MM.1S (cell line): Measurements from ENCODE around the gene PTPRE.

ENCODE experiments used
- DNase-seq: peaks from one replicate; pipeline ENCODE4 v3.0.0-alpha.2; 2015
- H2AFZ ChIP-seq: fragments of 300-600 bp; sonication (generic); 2 replicates; pipeline ENCODE4 v1.6.0; 2016; ENCODE audit warnings: antibody characterized with exemption, low read length
- H3F3A ChIP-seq: fragments of 300-600 bp; sonication (generic); 2 replicates; pipeline ENCODE4 v1.6.1; 2016; ENCODE audit warnings: mild to moderate bottlenecking, antibody characterized with exemption, low read length, moderate library complexity, mixed read lengths; ENCODE audit not compliant: insufficient read depth
- H3K27ac ChIP-seq: fragments of 300-600 bp; sonication (generic); 2 replicates; pipeline ENCODE4 v1.5.1; 2016; ENCODE audit warnings: mild to moderate bottlenecking, low read length
- H3K27me3 ChIP-seq: fragments of 300-600 bp; sonication (generic); replicated peaks from 2 replicates; pipeline ENCODE4 v1.6.0; 2016; ENCODE audit warnings: low read length; ENCODE audit not compliant: insufficient read depth
- H3K36me3 ChIP-seq: fragments of 300-600 bp; sonication (generic); replicated peaks from 2 replicates; pipeline ENCODE4 v1.6.1; 2016; ENCODE audit warnings: mild to moderate bottlenecking, low read length, mixed read lengths; ENCODE audit not compliant: insufficient read depth
- H3K4me1 ChIP-seq: fragments of 300-600 bp; sonication (generic); 2 replicates; pipeline ENCODE4 v1.6.1; 2016; ENCODE audit warnings: low read length, mixed read lengths
- H3K4me2 ChIP-seq: fragments of 300-600 bp; sonication (generic); 2 replicates; pipeline ENCODE4 v1.6.0; 2016; ENCODE audit warnings: low read depth, low read length
- H3K4me3 ChIP-seq: fragments of 300-600 bp; sonication (generic); 2 replicates; pipeline ENCODE4 v1.5.1; 2016; ENCODE audit warnings: low read length, mixed read lengths
- H3K79me2 ChIP-seq: fragments of 300-600 bp; sonication (generic); 2 replicates; pipeline ENCODE4 v1.6.1; 2016; ENCODE audit warnings: mixed run types, low read length, mixed read lengths
- H3K9ac ChIP-seq: fragments of 300-600 bp; sonication (generic); 2 replicates; pipeline ENCODE4 v1.6.1; 2016; ENCODE audit warnings: low read length, mixed read lengths
- H3K9me2 ChIP-seq: fragments of 300-600 bp; sonication (generic); replicated peaks from 2 replicates; pipeline ENCODE4 v1.6.1; 2016; ENCODE audit warnings: mild to moderate bottlenecking, low read length, mixed read lengths; ENCODE audit not compliant: insufficient read depth
- H3K9me3 ChIP-seq: fragments of 300-600 bp; sonication (generic); replicated peaks from 2 replicates; pipeline ENCODE4 v1.6.1; 2016; ENCODE audit warnings: mild to moderate bottlenecking, low read length, mixed read lengths; ENCODE audit not compliant: insufficient read depth
- H4K20me1 ChIP-seq: fragments of 300-600 bp; sonication (generic); 2 replicates; pipeline ENCODE4 v1.6.1; 2016; ENCODE audit warnings: mild to moderate bottlenecking, low read length, moderate library complexity, mixed read lengths; ENCODE audit not compliant: insufficient read depth
- EZH2 ChIP-seq: fragments of 300-600 bp; sonication (generic); optimal IDR thresholded peaks from 2 replicates; pipeline ENCODE3; 2017; ENCODE audit warnings: low read depth, mild to moderate bottlenecking, antibody characterized with exemption, low read length, mixed read lengths
- EZH2phosphoT487 ChIP-seq: fragments of 300-600 bp; sonication (generic); IDR thresholded peaks from 2 replicates; pipeline ENCODE4 v1.6.1; 2018; ENCODE audit warnings: antibody characterized with exemption, low read length
- TF ChIP-seq, protein P1 (sequence below): fragments of 300-600 bp; sonication (generic); IDR thresholded peaks from 2 replicates; pipeline ENCODE4 v1.5.1; 2016; ENCODE audit warnings: antibody characterized with exemption, low read length, mixed read lengths

PTPRE gene

GRCh38 chr10:127886371-127887051 lies 20.4 kb upstream of the PTPRE start:
- no peak for DNase-seq

DNA sequence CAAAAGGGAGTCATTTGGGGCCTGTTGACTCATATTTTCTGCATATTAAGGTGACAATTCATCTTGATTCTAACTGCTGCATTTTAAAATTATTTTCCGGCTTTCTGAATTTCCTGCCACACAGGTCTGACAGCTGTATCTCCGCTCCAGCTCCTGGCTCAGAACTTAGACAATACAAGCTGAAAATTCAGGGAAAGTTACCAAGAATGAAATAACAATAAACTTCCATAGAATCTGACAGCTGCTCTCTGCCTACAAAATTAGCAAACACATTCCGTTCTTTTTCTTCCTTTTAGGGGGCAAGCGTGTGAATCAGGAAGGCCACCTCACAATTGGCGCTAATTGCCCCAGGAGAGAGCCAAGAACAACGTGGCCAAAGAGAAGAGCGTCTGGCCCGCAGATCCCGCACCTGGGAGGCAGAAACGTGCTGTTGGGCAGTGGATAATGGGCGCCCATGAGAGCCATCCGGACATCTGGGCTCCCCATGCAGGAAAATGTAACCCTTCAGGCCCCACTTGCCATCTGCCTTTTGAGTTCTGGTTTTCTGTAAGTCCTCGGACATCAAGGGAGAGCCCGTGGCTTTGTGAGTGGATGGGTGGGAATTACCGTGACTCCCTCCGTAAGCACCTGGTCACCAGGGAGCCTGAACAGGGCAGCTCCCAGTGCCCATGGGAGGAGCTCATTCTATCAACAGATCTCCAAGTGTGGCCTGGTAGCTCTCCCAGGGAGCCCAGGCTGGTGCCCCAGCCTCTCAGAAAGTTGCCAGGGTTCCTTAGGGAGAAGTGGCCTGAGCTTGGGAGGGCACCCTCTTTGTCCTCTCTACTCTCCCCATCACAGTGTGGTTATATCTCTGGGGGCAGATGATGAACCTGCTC lies 19.1 kb upstream of the PTPRE start:
- Histone ChIP-seq H2AFZ (no peak overlapping the region), H3K9me3 (no peaks in the 10 kb centered on the region), H3K9me2 (no peaks in the 10 kb centered on the region), H3K4me2 (no peak overlapping the region), H3K27me3 (no peaks in the 10 kb centered on the region), H3K27ac (no peak overlapping the region), H3K4me1 (no peaks in the 10 kb centered on the region), H3K36me3 (no peaks in the 10 kb centered on the region), H3F3A (no peaks in the 10 kb centered on the region), H3K79me2 (no peaks in the 10 kb centered on the region), H4K20me1 (no peaks in the 10 kb centered on the region), H3K4me3 (no peak overlapping the region), H3K9ac (no peak overlapping the region)
- TF ChIP-seq EZH2 = no peak
- TF ChIP-seq EZH2phosphoT487 = no peak
- TF ChIP-seq, protein P1, sequence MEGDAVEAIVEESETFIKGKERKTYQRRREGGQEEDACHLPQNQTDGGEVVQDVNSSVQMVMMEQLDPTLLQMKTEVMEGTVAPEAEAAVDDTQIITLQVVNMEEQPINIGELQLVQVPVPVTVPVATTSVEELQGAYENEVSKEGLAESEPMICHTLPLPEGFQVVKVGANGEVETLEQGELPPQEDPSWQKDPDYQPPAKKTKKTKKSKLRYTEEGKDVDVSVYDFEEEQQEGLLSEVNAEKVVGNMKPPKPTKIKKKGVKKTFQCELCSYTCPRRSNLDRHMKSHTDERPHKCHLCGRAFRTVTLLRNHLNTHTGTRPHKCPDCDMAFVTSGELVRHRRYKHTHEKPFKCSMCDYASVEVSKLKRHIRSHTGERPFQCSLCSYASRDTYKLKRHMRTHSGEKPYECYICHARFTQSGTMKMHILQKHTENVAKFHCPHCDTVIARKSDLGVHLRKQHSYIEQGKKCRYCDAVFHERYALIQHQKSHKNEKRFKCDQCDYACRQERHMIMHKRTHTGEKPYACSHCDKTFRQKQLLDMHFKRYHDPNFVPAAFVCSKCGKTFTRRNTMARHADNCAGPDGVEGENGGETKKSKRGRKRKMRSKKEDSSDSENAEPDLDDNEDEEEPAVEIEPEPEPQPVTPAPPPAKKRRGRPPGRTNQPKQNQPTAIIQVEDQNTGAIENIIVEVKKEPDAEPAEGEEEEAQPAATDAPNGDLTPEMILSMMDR = no peak
- DNase-seq = no peak

More at GRCh38 chr10:127886371-127887051, 20.4 kb upstream of the PTPRE start:
- no peaks in the 10 kb centered on the region for H4K20me1 ChIP-seq
- no peak overlapping the region for H2AFZ ChIP-seq
- H3K79me2 ChIP-seq = no peaks in the 10 kb centered on the region
- H3K4me3 ChIP-seq = no peak overlapping the region
- H3F3A ChIP-seq = no peaks in the 10 kb centered on the region
- H3K36me3 ChIP-seq = no peaks in the 10 kb centered on the region
- TF ChIP-seq, protein P1 = no peak
- TF ChIP-seq EZH2phosphoT487 (no peak), EZH2 (no peak)
- H3K9me2 ChIP-seq = no peaks in the 10 kb centered on the region
- no peaks in the 10 kb centered on the region for H3K9me3 ChIP-seq
- H3K4me2 ChIP-seq = no peak overlapping the region
- no peak overlapping the region for H3K9ac ChIP-seq
- H3K27ac ChIP-seq = no peak overlapping the region
- no peaks in the 10 kb centered on the region for H3K27me3 ChIP-seq
- H3K4me1 ChIP-seq = no peaks in the 10 kb centered on the region

DNA sequence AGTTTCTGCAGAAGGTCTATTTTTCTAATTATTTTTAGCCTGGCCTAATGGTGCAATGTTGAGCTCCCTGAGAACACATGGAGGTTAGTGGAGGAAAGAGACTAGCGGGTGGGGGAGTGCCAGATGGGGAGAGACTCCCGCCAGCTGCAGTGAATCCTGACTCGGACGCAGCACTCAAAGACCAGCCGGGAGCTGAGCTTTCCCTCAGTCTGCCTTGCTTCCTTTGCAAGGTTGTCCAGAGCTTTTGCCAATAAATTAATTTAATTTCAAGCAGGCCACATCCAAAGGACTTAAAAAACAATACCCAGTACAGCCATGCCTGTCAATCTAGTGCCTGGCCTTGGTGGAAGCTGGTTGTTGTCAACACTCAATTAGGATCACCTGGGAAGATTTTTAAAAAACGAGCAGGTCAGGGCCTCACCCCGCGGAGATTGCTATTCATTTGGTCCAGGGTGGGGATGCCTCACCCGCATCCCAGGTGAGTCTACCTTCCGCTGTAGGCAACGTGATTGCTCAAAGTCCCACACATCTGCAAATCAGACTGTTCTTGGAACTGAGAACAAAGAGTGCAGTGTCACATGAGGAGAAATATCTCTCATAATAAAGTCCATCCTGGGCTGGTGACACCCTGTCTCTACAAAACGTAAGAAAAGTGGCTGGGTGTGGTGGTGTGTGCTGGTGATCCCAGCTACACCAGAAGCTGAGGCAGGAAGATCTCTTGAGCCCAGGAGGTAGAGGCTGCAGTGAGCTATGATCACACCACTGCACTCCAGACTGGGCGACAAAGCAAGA lies 18.2 kb upstream of the PTPRE start:
- no peaks in the 10 kb centered on the region for H3K4me1 ChIP-seq
- H3K9me3 ChIP-seq = no peaks in the 10 kb centered on the region
- no peaks in the 10 kb centered on the region for H3K36me3 ChIP-seq
- H3K79me2 ChIP-seq = no peaks in the 10 kb centered on the region
- H3K27me3 ChIP-seq = no peaks in the 10 kb centered on the region
- H3K27ac ChIP-seq = no peak overlapping the region
- no peak for DNase-seq
- no peaks in the 10 kb centered on the region for H4K20me1 ChIP-seq
- no peak overlapping the region for H2AFZ ChIP-seq
- H3K4me3 ChIP-seq = no peak overlapping the region
- H3K9ac ChIP-seq = no peak overlapping the region
- H3K9me2 ChIP-seq = no peaks in the 10 kb centered on the region
- H3F3A ChIP-seq = no peaks in the 10 kb centered on the region
- no peak for TF ChIP-seq EZH2
- no peak for TF ChIP-seq EZH2phosphoT487
- TF ChIP-seq, protein P1 = no peak
- no peak overlapping the region for H3K4me2 ChIP-seq
